Measurements from ENCODE around the gene PDE6C. TPM values are rescaled to one million over a fixed set of nuclear protein-coding genes. Genes with fewer than 3 reads are reported as not detected.

PDE6C gene
- total RNA-seq, 2 donors from 2014 or later, result not detected

- DNase-seq, result no peak
- Mint-ChIP-seq H3K4me1 (peaks cover 2% of the 10 kb centered on the region), H3K27me3 (ENCODE audit: insufficient read depth) (no peaks in the 10 kb centered on the region), H3K27ac (no peak overlapping the region), H3K4me3 (no peak overlapping the region), H3K9me3 (no peaks in the 10 kb centered on the region), H3K36me3 (ENCODE audit: low read depth) (peaks cover 44% of the 10 kb centered on the region)
- Histone ChIP-seq H3K9ac (ENCODE audit: extremely low read depth, low read length, poor library complexity, severe bottlenecking) (no peak overlapping the region), H3K27ac (ENCODE audit: low read depth, low read length) (no peak overlapping the region), H3K9me3 (ENCODE audit: control insufficient read depth, low read length) (no peaks in the 10 kb centered on the region), H3K36me3 (ENCODE audit: control insufficient read depth, insufficient read depth, low read length) (peaks cover 65% of the 10 kb centered on the region), H3K4me1 (ENCODE audit: control insufficient read depth, insufficient read depth, low read length) (no peaks in the 10 kb centered on the region), H3K27me3 (ENCODE audit: control insufficient read depth, insufficient read depth, low read length, poor library complexity, severe bottlenecking) (no peaks in the 10 kb centered on the region), H3K4me3 (ENCODE audit: low read length) (no peak overlapping the region)
- TF ChIP-seq, protein P1, sequence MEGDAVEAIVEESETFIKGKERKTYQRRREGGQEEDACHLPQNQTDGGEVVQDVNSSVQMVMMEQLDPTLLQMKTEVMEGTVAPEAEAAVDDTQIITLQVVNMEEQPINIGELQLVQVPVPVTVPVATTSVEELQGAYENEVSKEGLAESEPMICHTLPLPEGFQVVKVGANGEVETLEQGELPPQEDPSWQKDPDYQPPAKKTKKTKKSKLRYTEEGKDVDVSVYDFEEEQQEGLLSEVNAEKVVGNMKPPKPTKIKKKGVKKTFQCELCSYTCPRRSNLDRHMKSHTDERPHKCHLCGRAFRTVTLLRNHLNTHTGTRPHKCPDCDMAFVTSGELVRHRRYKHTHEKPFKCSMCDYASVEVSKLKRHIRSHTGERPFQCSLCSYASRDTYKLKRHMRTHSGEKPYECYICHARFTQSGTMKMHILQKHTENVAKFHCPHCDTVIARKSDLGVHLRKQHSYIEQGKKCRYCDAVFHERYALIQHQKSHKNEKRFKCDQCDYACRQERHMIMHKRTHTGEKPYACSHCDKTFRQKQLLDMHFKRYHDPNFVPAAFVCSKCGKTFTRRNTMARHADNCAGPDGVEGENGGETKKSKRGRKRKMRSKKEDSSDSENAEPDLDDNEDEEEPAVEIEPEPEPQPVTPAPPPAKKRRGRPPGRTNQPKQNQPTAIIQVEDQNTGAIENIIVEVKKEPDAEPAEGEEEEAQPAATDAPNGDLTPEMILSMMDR (conservative IDR thresholded peaks at IDR 0.05), result no peak
These were observed 58.0 kb downstream of the PDE6C start for GRCh38 chr10:93670372-93670771.

DNA sequence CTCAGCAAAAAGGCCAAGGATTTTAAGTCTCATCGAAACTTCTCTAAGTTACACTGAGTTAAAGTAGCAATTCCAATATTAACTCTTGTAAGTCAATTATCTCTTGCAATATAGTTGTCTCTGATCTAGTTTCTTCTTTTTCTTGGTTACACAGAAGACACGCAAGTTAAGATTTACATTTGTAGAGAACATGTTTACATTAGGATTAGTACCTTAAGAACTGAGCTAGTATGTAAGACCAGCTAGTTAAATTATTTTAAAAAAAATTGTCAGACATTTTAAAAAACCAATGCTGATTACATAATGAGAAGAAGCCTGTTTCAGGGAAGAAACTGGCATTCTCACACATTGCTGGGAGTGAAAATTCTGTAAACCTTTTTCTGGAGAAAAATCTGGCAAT lies 58.7 kb downstream of the PDE6C start:
- no peak for DNase-seq
- H3K4me1 ChIP-seq (ENCODE audit: control insufficient read depth, insufficient read depth, low read length), result no peaks in the 10 kb centered on the region
- peaks cover 64% of the 10 kb centered on the region for H3K36me3 ChIP-seq (ENCODE audit: control insufficient read depth, insufficient read depth, low read length)
- no peak overlapping the region for H3K27ac Mint-ChIP-seq
- peaks cover 2% of the 10 kb centered on the region for H3K4me1 Mint-ChIP-seq
- TF ChIP-seq, protein P1 (conservative IDR thresholded peaks at IDR 0.05), result no peak
- H3K27me3 ChIP-seq (ENCODE audit: control insufficient read depth, insufficient read depth, low read length, poor library complexity, severe bottlenecking), result no peaks in the 10 kb centered on the region
- H3K27me3 Mint-ChIP-seq (ENCODE audit: insufficient read depth), result no peaks in the 10 kb centered on the region
- no peak overlapping the region for H3K4me3 ChIP-seq (ENCODE audit: low read length)
- WGBS, 2 experiments (ENCODE audit: insufficient coverage in 1 of 2, insufficient read length in 1 of 2), result 85% methylated on average over 1 of the region's 2 CpGs; no CpG with 5 or more reads in 1 of the 2 experiments
- peaks cover 39% of the 10 kb centered on the region for H3K36me3 Mint-ChIP-seq (ENCODE audit: low read depth)
- H3K4me3 Mint-ChIP-seq, result no peak overlapping the region
- no peaks in the 10 kb centered on the region for H3K9me3 ChIP-seq (ENCODE audit: control insufficient read depth, low read length)
- no peak overlapping the region for H3K27ac ChIP-seq (ENCODE audit: low read depth, low read length)
- H3K9me3 Mint-ChIP-seq, result no peaks in the 10 kb centered on the region
- H3K9ac ChIP-seq (ENCODE audit: extremely low read depth, low read length, poor library complexity, severe bottlenecking), result no peak overlapping the region

- TF ChIP-seq, protein P1 (conservative IDR thresholded peaks at IDR 0.05), result no peak
- Mint-ChIP-seq H3K4me3 (no peak overlapping the region), H3K4me1 (peaks cover 2% of the 10 kb centered on the region), H3K27me3 (ENCODE audit: insufficient read depth) (no peaks in the 10 kb centered on the region), H3K27ac (no peak overlapping the region), H3K36me3 (ENCODE audit: low read depth) (peaks cover 29% of the 10 kb centered on the region), H3K9me3 (no peaks in the 10 kb centered on the region)
- 92 to 96% methylated on average over 2 of the region's 2 CpGs for WGBS, 2 experiments (ENCODE audit: insufficient coverage in 1 of 2, insufficient read length in 1 of 2)
- H3K36me3 ChIP-seq (ENCODE audit: control insufficient read depth, insufficient read depth, low read length), result peaks cover 64% of the 10 kb centered on the region
- H3K4me1 ChIP-seq (ENCODE audit: control insufficient read depth, insufficient read depth, low read length), result no peaks in the 10 kb centered on the region
- no peak overlapping the region for H3K27ac ChIP-seq (ENCODE audit: low read depth, low read length)
- H3K9ac ChIP-seq (ENCODE audit: extremely low read depth, low read length, poor library complexity, severe bottlenecking), result no peak overlapping the region
- DNase-seq, result no peak
- no peak overlapping the region for H3K4me3 ChIP-seq (ENCODE audit: low read length)
- H3K27me3 ChIP-seq (ENCODE audit: control insufficient read depth, insufficient read depth, low read length, poor library complexity, severe bottlenecking), result no peaks in the 10 kb centered on the region
- no peaks in the 10 kb centered on the region for H3K9me3 ChIP-seq (ENCODE audit: control insufficient read depth, low read length)
These were observed 59.8 kb downstream of the PDE6C start for GRCh38 chr10:93672022-93672678.

Data from endodermal cell (in vitro differentiated cells).